ENCODE results near the gene MYRIP. TPM values are rescaled to one million over a fixed set of nuclear protein-coding genes. Genes with fewer than 3 reads are reported as not detected.
"Not testable (repeated sequence)": the region's sequence is repeated elsewhere in the genome, so short reads cannot be mapped to it uniquely, and the experiment has no call there.

Gene MYRIP
- total and polyA plus RNA-seq, 10 of the 15 experiments (the other 5 are each of a cell fraction or from before 2014, with no cell fraction given) = 0.03 to 0.08 (median 0.04) TPM; not detected in 6

DNA sequence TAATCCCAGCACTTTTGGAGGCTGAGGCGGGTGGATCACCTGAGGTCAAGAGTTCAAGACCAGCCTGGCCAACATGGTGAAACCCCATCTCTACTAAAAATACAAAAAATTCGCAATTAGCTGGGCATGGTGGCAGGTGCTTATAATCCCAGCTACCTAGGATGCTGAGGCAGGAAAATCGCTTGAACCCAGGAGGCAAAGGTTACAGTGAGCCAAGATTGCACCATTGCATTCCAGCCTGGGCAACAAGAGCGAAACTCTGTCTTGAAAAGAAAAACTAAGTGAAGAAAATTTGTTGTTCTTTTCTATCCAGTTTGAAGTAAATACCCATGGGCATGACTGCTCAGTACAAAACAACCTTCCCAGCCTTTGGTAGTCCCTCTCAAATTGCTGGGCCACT is 24.4 kb downstream of the MYRIP start:
- RAD21 ChIA-PET (ENCODE audit: unreplicated experiment); H4K20me1 ChIP-seq (ENCODE audit: control insufficient read depth, insufficient read depth); H3K27ac ChIP-seq (ENCODE audit: control insufficient read depth, insufficient read depth); POLR2A ChIA-PET; DNase-seq (ENCODE audit: low read depth, low spot score); SMC1A ChIA-PET (ENCODE audit: uncharacterized antibody, unreplicated experiment); ATAC-seq; BruUV-seq (replicated peaks); H3K4me1 ChIP-seq (ENCODE audit: control insufficient read depth, insufficient read depth, low read length); H3K27me3 ChIP-seq (replicated peaks in 1 of 2; ENCODE audit: control insufficient read depth in 2 of 2, insufficient read depth in 2 of 2, low read length in 1 of 2); intact Hi-C loops (cut with micrococcal nuclease; ENCODE audit: unreplicated experiment); H3K9me3 ChIP-seq (replicated peaks; ENCODE audit: control insufficient read depth, insufficient read depth, low read length); H3K36me3 ChIP-seq (ENCODE audit: control insufficient read depth in 2 of 2, insufficient read depth in 2 of 2, low read length in 1 of 2); H3K4me3 ChIP-seq; H2AFZ ChIP-seq (ENCODE audit: control insufficient read depth, low read depth, low read length); FAIRE-seq; H3K4me2 ChIP-seq (ENCODE audit: control insufficient read depth, insufficient read depth); in situ Hi-C loops (cut with MboI); CTCF ChIA-PET; H3K9ac ChIP-seq (ENCODE audit: control insufficient read depth, insufficient read depth, low read length); H3K79me2 ChIP-seq (ENCODE audit: control insufficient read depth, insufficient read depth, low read length): not testable (repeated sequence)
- WGBS (ENCODE audit: insufficient coverage, insufficient replicate concordance, low lambda C conversion rate, missing lambda C conversion rate) = 36% methylated on average over 4 of the region's 4 CpGs

- intact Hi-C loops (cut with micrococcal nuclease; ENCODE audit: unreplicated experiment) = no loop called here
- POLR2A ChIA-PET = no interaction called here
- CTCF ChIA-PET = no interaction called here
- no peak overlapping the region for H3K27ac ChIP-seq (ENCODE audit: control insufficient read depth, insufficient read depth)
- DNase-seq (ENCODE audit: low read depth, low spot score) = no peak
- in situ Hi-C loops (cut with MboI) = no loop called here
- H3K4me2 ChIP-seq (ENCODE audit: control insufficient read depth, insufficient read depth) = no peak overlapping the region
- TF ChIP-seq CBX3 (IDR thresholded peaks at IDR 0.05; ENCODE audit: borderline replicate concordance, low read depth) = no peak
- no peak for TF ChIP-seq SUZ12 (IDR thresholded peaks at IDR 0.05; ENCODE audit: unreplicated experiment)
- TF ChIP-seq BCLAF1 (IDR thresholded peaks at IDR 0.05) = no peak
- no peak for TF ChIP-seq SP1 (IDR thresholded peaks at IDR 0.05; ENCODE audit: low read depth, low read length)
- no peak for TF ChIP-seq MTA2 (IDR thresholded peaks at IDR 0.05; ENCODE audit: low read depth)
- TF ChIP-seq, protein P1, sequence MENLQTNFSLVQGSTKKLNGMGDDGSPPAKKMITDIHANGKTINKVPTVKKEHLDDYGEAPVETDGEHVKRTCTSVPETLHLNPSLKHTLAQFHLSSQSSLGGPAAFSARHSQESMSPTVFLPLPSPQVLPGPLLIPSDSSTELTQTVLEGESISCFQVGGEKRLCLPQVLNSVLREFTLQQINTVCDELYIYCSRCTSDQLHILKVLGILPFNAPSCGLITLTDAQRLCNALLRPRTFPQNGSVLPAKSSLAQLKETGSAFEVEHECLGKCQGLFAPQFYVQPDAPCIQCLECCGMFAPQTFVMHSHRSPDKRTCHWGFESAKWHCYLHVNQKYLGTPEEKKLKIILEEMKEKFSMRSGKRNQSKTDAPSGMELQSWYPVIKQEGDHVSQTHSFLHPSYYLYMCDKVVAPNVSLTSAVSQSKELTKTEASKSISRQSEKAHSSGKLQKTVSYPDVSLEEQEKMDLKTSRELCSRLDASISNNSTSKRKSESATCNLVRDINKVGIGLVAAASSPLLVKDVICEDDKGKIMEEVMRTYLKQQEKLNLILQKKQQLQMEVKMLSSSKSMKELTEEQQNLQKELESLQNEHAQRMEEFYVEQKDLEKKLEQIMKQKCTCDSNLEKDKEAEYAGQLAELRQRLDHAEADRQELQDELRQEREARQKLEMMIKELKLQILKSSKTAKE (IDR thresholded peaks at IDR 0.05; ENCODE audit: low read depth, poor library complexity, severe bottlenecking) = no peak
- no peak overlapping the region for H3K4me3 ChIP-seq
- FAIRE-seq = no peak
- 13% methylated on average over 7 of the region's 7 CpGs for WGBS (ENCODE audit: insufficient coverage, insufficient replicate concordance, low lambda C conversion rate, missing lambda C conversion rate)
- no TSS peak for BruUV-seq (replicated peaks)
- no peaks in the 10 kb centered on the region for H4K20me1 ChIP-seq (ENCODE audit: control insufficient read depth, insufficient read depth)
- no peak overlapping the region for H2AFZ ChIP-seq (ENCODE audit: control insufficient read depth, low read depth, low read length)
- SMC1A ChIA-PET (ENCODE audit: uncharacterized antibody, unreplicated experiment) = interaction anchor here (0.9 kb wide), 1 partner anchor 11 kb away, joined by 3 read pairs; no protein-coding TSS in a partner anchor
- no peaks in the 10 kb centered on the region for H3K4me1 ChIP-seq (ENCODE audit: control insufficient read depth, insufficient read depth, low read length)
- H3K36me3 ChIP-seq (ENCODE audit: control insufficient read depth in 2 of 2, insufficient read depth in 2 of 2, low read length in 1 of 2) = no peaks in the 10 kb centered on the region
- RAD21 ChIA-PET (ENCODE audit: unreplicated experiment) = no interaction called here
- H3K9ac ChIP-seq (ENCODE audit: control insufficient read depth, insufficient read depth, low read length) = no peak overlapping the region
- no peaks in the 10 kb centered on the region for H3K79me2 ChIP-seq (ENCODE audit: control insufficient read depth, insufficient read depth, low read length)
- ATAC-seq = no peak
- no peaks in the 10 kb centered on the region for H3K27me3 ChIP-seq (replicated peaks in 1 of 2; ENCODE audit: control insufficient read depth in 2 of 2, insufficient read depth in 2 of 2, low read length in 1 of 2)
- H3K9me3 ChIP-seq (replicated peaks; ENCODE audit: control insufficient read depth, insufficient read depth, low read length) = no peaks in the 10 kb centered on the region
Observed at GRCh38 chr3:39839484-39839883, 30.1 kb downstream of the MYRIP start.

Data from GM12878 (cell line).